NCI-H2081 (cell line): ENCODE results near the gene FOXC1.

ENCODE experiments used
- DNase-seq, 2 experiments: peaks; one replicate each; lab custom pipeline; 2025; lab: John Stamatoyannopoulos, UW

FOXC1 gene

DNA sequence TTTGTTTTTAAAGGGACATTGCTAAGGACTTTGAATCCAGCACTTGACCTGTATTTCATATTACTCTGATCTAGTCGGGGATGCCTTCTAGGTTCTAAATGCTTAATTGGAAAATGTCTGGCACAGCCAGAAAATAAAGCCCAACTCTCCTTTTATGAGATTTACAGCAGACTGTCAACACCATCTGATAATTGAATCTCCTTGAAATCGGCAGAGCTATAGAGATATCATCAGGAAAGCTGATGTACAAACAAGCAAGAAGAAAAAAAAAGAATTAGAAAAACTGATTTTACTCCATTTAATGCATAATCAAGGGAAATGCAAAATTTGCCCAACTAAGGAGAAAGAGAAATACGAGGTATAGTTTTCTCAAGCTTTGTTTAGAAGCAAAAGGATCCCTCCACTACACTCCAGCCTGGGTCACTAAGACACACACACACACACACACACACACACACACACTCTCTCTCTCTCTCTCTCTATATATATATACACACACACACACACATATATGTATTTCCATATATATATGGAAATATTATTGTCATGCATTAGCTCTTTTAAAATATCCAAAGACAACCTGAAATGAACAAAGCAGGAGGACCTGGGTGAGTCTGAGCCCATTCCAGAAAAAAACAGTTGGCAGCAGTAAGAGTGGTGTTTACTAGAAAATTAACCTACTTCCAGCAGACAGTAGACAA, 9.5 kb upstream of the FOXC1 start:
- no peak for DNase-seq

DNA sequence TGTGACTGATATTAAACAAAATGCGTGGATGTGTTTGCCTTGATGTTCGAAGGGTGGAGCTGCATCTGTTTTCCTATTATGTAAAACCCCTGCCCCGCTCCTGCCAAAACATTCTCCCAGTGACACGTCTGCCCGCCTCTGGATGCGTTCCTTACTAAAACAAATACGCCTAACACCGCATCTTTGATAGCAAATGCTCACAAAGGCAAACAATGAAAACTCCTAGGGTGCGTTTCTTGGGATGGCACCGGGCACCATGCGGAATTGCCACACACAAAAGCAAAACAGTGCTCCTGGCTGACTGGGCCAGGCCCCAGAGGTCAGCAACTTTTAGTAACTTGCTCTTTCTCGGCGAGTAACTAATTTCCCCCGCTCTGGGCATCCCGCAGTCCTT, 9.0 kb upstream of the FOXC1 start:
- peak in 1 of 2 experiments; percentile 7 for DNase-seq

- DNase-seq: no peak
Measured at GRCh38 chr6:1601158-1602048, 8.3 kb upstream of the FOXC1 start.

DNA sequence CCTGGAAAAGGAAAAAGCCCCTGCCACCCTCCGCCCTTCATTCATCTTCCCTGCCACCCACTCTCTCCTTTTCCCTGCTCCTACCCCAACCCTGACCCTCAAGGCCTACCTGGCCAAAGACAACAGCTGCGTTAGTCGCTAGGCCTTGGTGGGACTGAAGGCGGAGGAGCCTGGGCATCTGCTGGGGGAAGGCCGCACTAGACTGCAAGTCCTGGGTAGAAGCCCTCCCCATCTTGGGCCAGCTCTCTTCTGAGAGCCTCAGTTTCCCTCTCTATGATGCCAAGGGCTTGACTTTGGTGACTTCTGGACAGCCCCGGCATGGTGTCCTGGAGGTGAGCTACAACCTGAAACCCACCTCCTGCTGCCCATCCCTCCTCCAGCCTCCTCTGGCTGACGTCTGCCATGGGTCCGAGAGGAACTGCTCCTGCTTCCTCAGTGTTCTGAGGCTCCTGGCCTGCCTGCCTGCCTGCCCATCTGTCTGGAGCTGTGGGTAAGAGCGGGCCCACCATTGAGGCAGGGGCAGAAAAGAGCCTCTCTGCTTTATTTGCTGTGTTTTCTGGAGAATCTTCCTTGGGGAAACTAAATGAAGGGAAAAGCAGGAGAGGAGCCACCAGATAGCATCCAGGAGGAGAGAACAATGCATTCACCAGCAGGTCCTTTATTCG, 7.5 kb upstream of the FOXC1 start:
- DNase-seq: no peak

- DNase-seq: no peak
Measured at GRCh38 chr6:1603708-1604107, 6.0 kb upstream of the FOXC1 start.

DNA sequence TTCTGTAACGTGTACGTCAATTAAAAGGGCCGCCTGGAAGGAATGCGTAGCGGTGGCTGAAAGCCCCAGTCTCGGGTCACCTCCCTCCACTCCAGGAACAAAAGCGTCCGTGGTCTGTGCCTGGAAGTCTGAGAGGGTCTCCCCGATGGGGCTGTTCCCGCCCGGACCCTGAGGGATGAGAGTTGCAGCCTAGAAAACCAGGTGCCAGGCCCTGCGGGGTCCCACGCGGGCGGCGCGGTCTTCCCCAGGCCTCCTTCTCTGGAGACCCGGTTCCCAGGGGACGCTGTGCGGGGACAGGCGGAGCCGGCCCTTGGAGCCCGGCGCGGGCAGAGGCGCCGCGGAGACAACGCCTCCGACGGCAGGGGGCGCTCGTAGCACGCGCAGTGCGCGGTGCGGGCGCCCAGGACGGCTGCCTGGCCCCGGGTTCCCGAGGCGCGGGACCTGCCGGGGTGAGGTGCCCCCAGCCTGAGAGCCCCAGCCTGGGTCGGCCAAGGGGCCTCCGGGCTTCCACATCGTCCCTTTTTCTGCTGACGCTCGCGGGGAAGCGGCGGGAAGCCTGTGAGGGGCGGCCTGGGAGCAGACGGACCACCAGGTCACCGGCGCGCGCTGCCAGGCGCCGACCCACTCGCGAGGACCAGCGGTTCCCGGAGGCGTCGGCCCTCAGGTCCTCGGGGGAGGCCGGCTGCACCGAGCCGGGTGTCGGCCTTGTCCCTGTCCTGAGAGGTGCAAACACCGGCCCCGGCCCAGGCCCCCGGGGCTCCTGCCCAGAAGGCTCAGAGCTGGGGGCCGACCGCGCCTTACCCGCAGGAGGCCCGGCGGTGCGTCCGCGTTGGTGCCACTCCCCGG, 5.3 kb upstream of the FOXC1 start:
- DNase-seq: peak; percentile 49 to 67

- DNase-seq: no peak
Measured at GRCh38 chr6:1605004-1605892, 4.5 kb upstream of the FOXC1 start.

- DNase-seq: no peak
Measured at GRCh38 chr6:1605893-1606779, 3.6 kb upstream of the FOXC1 start.

DNA sequence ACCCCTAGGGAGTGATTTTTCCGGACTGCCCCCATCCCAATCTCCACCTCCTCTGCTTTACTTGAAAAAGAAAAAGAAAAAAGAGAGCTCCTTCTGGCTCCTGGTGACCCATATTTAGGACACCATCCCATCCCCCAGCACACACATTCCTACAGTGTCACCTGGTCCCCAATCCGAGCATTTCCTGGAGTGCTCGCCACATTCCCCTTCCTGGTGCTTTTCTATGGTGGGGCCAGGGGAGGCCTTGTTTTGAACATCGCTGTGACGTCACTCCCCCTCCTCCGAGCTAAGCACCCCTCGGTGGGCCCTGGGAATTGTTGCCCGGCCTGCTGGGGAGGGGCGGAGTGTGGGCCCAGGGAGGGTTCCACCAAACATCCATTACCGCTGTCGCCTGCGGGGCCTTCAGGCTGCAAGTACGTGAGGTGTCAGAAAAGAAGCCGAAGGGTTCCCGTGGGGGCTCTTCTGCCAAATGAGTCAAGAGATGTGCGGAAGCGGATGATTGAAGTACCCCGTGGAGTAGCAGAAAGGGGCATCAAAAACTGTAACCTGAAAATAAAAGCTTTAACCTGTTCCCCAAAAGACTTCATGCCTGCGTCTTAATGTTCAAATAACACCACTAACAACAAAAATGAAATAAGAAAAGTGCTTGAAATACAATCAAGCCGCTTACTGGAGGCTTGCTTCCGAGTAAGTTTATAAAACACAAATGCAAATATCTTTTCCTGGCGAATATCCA, 2.8 kb upstream of the FOXC1 start:
- DNase-seq: no peak

GRCh38 chr6:1607516-1608221, 2.0 kb upstream of the FOXC1 start:
- DNase-seq: no peak

- no peak for DNase-seq
Measured at GRCh38 chr6:1608222-1609040, 1.3 kb upstream of the FOXC1 start.

- no peak for DNase-seq
Measured at GRCh38 chr6:1609041-1609647, 571 bp upstream of the FOXC1 start.

DNA sequence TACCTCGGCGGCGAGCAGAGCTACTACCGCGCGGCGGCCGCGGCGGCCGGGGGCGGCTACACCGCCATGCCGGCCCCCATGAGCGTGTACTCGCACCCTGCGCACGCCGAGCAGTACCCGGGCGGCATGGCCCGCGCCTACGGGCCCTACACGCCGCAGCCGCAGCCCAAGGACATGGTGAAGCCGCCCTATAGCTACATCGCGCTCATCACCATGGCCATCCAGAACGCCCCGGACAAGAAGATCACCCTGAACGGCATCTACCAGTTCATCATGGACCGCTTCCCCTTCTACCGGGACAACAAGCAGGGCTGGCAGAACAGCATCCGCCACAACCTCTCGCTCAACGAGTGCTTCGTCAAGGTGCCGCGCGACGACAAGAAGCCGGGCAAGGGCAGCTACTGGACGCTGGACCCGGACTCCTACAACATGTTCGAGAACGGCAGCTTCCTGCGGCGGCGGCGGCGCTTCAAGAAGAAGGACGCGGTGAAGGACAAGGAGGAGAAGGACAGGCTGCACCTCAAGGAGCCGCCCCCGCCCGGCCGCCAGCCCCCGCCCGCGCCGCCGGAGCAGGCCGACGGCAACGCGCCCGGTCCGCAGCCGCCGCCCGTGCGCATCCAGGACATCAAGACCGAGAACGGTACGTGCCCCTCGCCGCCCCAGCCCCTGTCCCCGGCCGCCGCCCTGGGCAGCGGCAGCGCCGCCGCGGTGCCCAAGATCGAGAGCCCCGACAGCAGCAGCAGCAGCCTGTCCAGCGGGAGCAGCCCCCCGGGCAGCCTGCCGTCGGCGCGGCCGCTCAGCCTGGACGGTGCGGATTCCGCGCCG, 994 bp downstream of the FOXC1 start:
- DNase-seq: peak; percentile 18 to 44

DNA sequence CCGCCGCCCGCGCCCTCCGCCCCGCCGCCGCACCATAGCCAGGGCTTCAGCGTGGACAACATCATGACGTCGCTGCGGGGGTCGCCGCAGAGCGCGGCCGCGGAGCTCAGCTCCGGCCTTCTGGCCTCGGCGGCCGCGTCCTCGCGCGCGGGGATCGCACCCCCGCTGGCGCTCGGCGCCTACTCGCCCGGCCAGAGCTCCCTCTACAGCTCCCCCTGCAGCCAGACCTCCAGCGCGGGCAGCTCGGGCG, 1.5 kb downstream of the FOXC1 start:
- peak; percentile 15 to 40 for DNase-seq

DNA sequence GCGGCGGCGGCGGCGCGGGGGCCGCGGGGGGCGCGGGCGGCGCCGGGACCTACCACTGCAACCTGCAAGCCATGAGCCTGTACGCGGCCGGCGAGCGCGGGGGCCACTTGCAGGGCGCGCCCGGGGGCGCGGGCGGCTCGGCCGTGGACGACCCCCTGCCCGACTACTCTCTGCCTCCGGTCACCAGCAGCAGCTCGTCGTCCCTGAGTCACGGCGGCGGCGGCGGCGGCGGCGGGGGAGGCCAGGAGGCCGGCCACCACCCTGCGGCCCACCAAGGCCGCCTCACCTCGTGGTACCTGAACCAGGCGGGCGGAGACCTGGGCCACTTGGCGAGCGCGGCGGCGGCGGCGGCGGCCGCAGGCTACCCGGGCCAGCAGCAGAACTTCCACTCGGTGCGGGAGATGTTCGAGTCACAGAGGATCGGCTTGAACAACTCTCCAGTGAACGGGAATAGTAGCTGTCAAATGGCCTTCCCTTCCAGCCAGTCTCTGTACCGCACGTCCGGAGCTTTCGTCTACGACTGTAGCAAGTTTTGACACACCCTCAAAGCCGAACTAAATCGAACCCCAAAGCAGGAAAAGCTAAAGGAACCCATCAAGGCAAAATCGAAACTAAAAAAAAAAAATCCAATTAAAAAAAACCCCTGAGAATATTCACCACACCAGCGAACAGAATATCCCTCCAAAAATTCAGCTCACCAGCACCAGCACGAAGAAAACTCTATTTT, 2.0 kb downstream of the FOXC1 start:
- peak; percentile 20 to 36 for DNase-seq
